Suprapubic skin (tissue), 4 donors: ENCODE results near the gene CDK18. TPM values are rescaled to one million over a fixed set of nuclear protein-coding genes. Genes with fewer than 3 reads are reported as not detected.

Experiments
- DNase-seq, 2 donors: peaks; one replicate each; pipeline ENCODE4 v3.0.0-alpha.2; 2019; ENCODE audit warnings: low spot score in 2 of 2
- H3K27ac ChIP-seq: fragments of 200-600 bp; sonication (generic); one replicate; pipeline ENCODE4 v1.5.1; 2019
- H3K27me3 ChIP-seq: fragments of 200-600 bp; sonication (generic); one replicate; pipeline ENCODE4 v1.5.1; 2019
- H3K36me3 ChIP-seq: fragments of 200-600 bp; sonication (generic); one replicate; pipeline ENCODE4 v1.5.1; 2019
- H3K4me1 ChIP-seq: fragments of 200-600 bp; sonication (generic); one replicate; pipeline ENCODE4 v1.5.1; 2019
- H3K4me3 ChIP-seq: fragments of 200-600 bp; sonication (generic); one replicate; pipeline ENCODE4 v1.5.1; 2019; ENCODE audit warnings: mild to moderate bottlenecking
- H3K9me3 ChIP-seq: fragments of 200-600 bp; sonication (generic); one replicate; pipeline ENCODE4 v1.5.1; 2019
- CTCF ChIP-seq, 2 donors: fragments of 200-600 bp in 1 of 2; fragments of 450-650 bp in 1 of 2; sonication (generic) in 1 of 2; IDR thresholded peaks; one replicate each; pipeline ENCODE4 v1.5.1; 2016 to 2019; ENCODE audit warnings: antibody characterized with exemption in 2 of 2, mild to moderate bottlenecking in 1 of 2, moderate library complexity in 1 of 2
- EP300 ChIP-seq: sonication (generic); formaldehyde crosslinking; IDR thresholded peaks from one replicate; pipeline ENCODE4 v1.6.1; 2017; ENCODE audit warnings: antibody characterized with exemption
- POLR2A ChIP-seq, 2 donors: fragments of 450-650 bp; IDR thresholded peaks; one replicate each; pipeline ENCODE4 v1.6.1; 2017; ENCODE audit warnings: antibody characterized with exemption in 2 of 2, mild to moderate bottlenecking in 2 of 2, moderate library complexity in 2 of 2
- POLR2AphosphoS5 ChIP-seq, 3 donors: sonication (generic); formaldehyde crosslinking; IDR thresholded peaks; one replicate each; pipeline ENCODE4 v1.6.1; 2017; ENCODE audit warnings: antibody characterized with exemption in 3 of 3
- WGBS: methylation state at CpG from one replicate; pipeline ENCODE4 v1.1.5; 2018; 5-methylcytosine and 5-hydroxymethylcytosine counted together
- total RNA-seq, 4 donors: library from RNA; depleted of rRNA; stranded (reverse); fragments of >200 nt; gene quantifications; one replicate each; pipeline ENCODE4 v1.1.0, GENCODE V29; 2016

CDK18 gene
- total RNA-seq, 4 donors from 2014 or later = 2.7 to 9.7 (median 4.7) TPM

DNA sequence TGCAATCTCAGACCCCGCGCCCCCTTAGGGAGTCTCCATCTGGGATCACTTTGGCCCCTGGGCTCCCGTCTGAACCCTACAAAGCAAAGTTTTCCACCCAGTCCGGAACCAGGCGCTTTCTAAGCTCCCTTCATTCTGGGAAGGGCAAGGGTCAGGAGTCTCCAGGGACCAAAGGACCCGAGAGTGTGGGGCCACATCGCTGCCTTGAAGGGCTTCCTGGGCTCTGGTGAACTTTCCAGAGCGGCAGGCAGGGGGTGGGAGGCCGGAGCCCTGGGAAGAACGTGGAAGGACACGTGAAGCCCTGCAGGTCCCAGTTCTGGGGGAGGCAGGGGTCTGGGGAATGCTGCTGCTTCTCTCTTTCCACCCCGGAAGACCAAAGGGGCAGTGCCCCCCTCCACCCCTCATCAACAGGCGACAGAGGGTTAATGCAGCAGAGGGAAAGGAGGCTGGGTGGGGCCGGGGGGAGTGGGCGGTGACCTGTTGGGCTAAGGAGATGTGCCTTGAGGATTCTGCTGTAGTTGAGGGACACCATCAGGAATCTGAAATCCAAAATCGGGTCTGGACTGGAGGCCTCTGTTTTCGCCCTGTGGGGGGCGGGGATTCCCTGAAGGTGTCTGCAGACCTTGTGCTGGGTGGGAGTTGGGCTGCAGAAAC, 734 bp downstream of the CDK18 start:
- no peak for DNase-seq
- H3K9me3 ChIP-seq = no peaks in the 10 kb centered on the region
- H3K36me3 ChIP-seq = no peaks in the 10 kb centered on the region
- peak overlapping the region; percentile 38 for H3K27ac ChIP-seq
- 7% methylated on average over 12 of the region's 18 CpGs for WGBS
- peaks cover 6% of the 10 kb centered on the region for H3K27me3 ChIP-seq
- peak overlapping the region; percentile 67 for H3K4me3 ChIP-seq
- H3K4me1 ChIP-seq = peaks cover 24% of the 10 kb centered on the region
- TF ChIP-seq CTCF (IDR thresholded peaks at IDR 0.05) (no peak), EP300 (no peak), POLR2A (IDR thresholded peaks at IDR 0.05) (no peak), POLR2AphosphoS5 (IDR thresholded peaks at IDR 0.05) (no peak)

DNA sequence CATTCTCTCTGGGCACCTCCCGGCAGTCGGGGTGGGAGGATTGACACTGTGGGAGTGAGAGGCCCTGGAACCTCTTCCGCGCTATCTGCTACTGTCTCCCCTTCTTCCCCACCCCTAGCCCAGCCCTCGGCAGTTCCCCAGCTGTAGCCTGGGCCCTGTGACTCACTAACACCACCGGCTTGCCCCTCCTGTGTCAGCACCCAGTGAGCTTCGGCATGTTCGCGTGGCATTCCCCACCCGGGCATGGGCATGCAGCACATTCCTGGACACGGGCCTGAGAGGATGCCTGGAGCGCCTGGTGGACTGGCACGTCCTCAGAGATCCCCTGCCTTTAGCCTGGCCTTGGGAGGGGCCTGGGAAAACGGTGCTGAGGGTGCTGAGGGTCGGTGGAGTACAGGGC, 1.3 kb downstream of the CDK18 start:
- Histone ChIP-seq H3K36me3 (no peaks in the 10 kb centered on the region), H3K9me3 (no peaks in the 10 kb centered on the region), H3K27ac (peak overlapping the region; percentile 38), H3K27me3 (peaks cover 6% of the 10 kb centered on the region), H3K4me1 (peaks cover 27% of the 10 kb centered on the region), H3K4me3 (peak overlapping the region; percentile 67)
- 8% methylated on average over 11 of the region's 15 CpGs for WGBS
- no peak for TF ChIP-seq CTCF (IDR thresholded peaks at IDR 0.05)
- no peak for TF ChIP-seq EP300
- TF ChIP-seq POLR2AphosphoS5 (IDR thresholded peaks at IDR 0.05) = no peak
- TF ChIP-seq POLR2A (IDR thresholded peaks at IDR 0.05) = peak in 1 of 2 donors; percentile 8
- no peak for DNase-seq

DNA sequence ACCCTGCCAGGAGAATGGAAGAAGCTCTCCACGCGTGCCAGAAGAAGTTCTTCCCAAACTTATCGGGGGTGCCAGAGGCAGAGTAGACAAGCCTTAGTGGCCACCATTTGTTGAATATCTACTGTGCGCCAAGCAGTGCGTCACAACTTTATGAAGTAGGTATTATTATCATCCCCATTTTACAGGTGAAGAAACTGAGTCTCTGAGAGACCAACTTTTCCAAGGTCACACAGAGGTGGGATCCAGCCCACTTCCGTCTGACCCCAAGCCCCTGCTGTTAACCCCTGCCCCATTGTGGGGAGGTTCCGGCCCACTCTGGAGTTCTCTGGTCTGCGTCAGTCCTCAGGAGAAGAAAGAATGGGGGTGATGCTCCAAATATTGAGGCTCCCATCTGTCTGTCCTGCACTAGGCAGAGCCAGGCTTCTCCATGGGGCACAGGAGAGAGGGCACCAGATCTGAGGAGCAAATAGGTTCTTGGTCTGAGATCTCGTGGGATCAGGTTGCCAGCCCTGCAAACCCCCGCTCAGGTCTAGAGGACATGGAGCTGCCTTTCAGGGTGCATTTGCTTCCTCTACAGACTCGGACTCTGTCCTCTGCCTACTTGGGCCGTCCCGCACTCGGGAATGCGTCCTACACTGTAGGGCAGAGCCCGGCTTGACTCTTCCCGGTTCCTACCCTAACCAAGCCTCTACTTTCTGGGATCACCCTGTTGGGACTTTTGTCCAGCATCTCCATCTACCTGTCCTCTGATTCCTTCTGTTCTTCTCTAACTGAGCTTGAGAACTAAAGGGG, 2.1 kb downstream of the CDK18 start:
- no peak for DNase-seq
- H3K27me3 ChIP-seq = peaks cover 6% of the 10 kb centered on the region
- H3K4me3 ChIP-seq = no peak overlapping the region
- 83% methylated on average over 14 of the region's 17 CpGs for WGBS
- TF ChIP-seq EP300 (no peak), POLR2AphosphoS5 (IDR thresholded peaks at IDR 0.05) (no peak), POLR2A (IDR thresholded peaks at IDR 0.05) (no peak), CTCF (IDR thresholded peaks at IDR 0.05) (no peak)
- H3K9me3 ChIP-seq = no peaks in the 10 kb centered on the region
- no peak overlapping the region for H3K27ac ChIP-seq
- H3K4me1 ChIP-seq = peaks cover 27% of the 10 kb centered on the region
- no peaks in the 10 kb centered on the region for H3K36me3 ChIP-seq

DNA sequence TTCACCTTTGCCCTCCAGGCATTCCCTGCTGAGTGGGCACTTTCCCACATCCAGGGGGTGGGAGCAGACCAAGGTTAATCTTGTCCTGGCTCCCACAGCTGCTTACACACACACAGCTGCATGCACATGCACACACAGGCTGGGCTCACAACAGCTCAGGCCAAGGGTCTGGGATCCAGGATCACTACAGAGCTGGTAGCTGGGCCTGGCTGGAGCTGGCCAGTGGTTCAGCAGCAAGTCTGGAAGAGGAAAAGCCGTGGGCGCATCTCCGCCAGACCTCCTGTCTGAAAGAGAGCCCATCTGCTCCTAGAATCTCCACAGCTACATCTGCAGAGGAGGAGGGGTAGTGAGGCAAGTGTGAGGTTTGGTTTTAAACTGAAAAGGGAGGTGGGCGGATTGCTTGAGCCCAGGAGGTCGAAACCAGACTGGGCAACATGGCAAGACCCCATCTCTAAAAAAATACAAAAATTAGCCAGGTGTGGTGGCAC, 3.8 kb downstream of the CDK18 start:
- no peak overlapping the region for H3K27ac ChIP-seq
- peaks cover 27% of the 10 kb centered on the region for H3K4me1 ChIP-seq
- no peaks in the 10 kb centered on the region for H3K9me3 ChIP-seq
- H3K4me3 ChIP-seq = no peak overlapping the region
- no peak for DNase-seq
- TF ChIP-seq POLR2A (IDR thresholded peaks at IDR 0.05) (no peak), EP300 (no peak), CTCF (IDR thresholded peaks at IDR 0.05) (no peak), POLR2AphosphoS5 (IDR thresholded peaks at IDR 0.05) (no peak)
- no peaks in the 10 kb centered on the region for H3K36me3 ChIP-seq
- WGBS = 73% methylated on average over 5 of the region's 5 CpGs
- H3K27me3 ChIP-seq = peaks cover 6% of the 10 kb centered on the region

GRCh38 chr1:205510308-205510950, 6.0 kb downstream of the CDK18 start:
- H3K27me3 ChIP-seq = peaks cover 6% of the 10 kb centered on the region
- H3K27ac ChIP-seq = no peak overlapping the region
- H3K9me3 ChIP-seq = no peaks in the 10 kb centered on the region
- no peak overlapping the region for H3K4me3 ChIP-seq
- TF ChIP-seq POLR2AphosphoS5 (IDR thresholded peaks at IDR 0.05) = no peak
- TF ChIP-seq POLR2A (IDR thresholded peaks at IDR 0.05) = no peak
- no peak for TF ChIP-seq EP300
- no peak for TF ChIP-seq CTCF (IDR thresholded peaks at IDR 0.05)
- H3K4me1 ChIP-seq = peaks cover 10% of the 10 kb centered on the region
- WGBS = 69% methylated on average over 3 of the region's 7 CpGs
- DNase-seq = no peak
- no peaks in the 10 kb centered on the region for H3K36me3 ChIP-seq
